Right renal pelvis (tissue), 4 donors: ENCODE results near the gene CEMIP. TPM values are rescaled to one million over a fixed set of nuclear protein-coding genes. Genes with fewer than 3 reads are reported as not detected.

Experiments
- DNase-seq, 4 donors: peaks; one replicate each; pipeline ENCODE4 v3.0.0-alpha.2; 2013; ENCODE audit warnings: low read depth in 4 of 4, low spot score in 3 of 4, missing footprints in 1 of 4
- polyA plus RNA-seq, 4 donors: library from polyadenylated mRNA; unstranded; fragments of 120-200 nt; gene quantifications; one replicate each; pipeline ENCODE4 v1.2.1, GENCODE V29; 2013; ENCODE audit not compliant: insufficient read length in 4 of 4

The CEMIP gene
- polyA plus RNA-seq, 4 donors: 1.6 to 4.0 (median 3.0) TPM

DNA sequence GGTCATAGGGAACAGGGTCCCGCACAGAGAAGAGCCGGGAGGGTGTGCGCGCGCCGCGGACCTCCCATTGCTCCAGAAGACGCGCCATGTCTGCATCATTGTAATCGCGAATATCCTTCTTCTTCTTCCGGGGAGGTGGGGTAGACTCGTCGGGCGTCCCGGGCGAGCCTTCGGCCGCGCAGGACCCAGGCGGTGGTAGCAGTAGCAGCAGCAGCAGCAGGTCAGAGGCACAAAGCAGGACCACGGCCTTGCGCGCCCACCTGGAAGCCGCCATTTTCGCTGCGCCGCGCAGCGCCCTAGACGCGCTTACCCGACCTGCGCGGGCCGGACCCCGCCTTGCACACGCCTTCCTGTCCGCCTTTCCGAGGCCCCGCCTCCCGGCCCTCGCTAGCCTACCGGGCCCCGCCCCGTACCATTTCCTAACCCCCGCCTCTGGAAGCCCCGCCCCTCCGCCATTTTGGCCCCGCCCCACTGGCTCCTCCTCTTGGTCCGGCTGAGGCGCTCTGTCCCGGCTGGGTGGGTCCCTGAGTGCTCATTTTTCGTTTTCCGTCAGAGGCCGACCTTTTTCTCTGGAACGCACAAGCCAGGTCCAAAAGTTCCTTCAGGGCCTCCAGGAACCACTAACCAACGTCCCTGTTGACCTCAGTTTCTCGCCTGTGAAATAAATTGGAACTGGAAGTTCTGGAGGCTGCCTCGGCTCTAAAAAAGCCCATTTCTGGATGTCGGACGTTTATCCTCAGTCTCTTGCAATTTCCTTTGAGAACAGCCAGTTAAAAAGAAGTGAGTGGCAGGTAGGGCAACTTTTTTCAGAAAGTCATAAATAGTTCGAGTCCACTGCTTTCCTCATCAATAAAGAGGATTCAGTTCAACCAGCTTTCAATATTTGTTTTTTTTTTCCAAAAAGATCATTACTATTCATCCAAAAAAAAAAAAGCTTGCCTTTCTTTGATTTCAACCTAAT lies 210.6 kb downstream of the CEMIP start, which contains the start of gene MESD:
Gene MESD, minus strand, starts transcription at position 302 of the 961 bp plus-strand sequence. Its CDS starts 28 bp downstream, at position 274.
- DNase-seq: peak; percentile 91 to 95 (median 92)

DNA sequence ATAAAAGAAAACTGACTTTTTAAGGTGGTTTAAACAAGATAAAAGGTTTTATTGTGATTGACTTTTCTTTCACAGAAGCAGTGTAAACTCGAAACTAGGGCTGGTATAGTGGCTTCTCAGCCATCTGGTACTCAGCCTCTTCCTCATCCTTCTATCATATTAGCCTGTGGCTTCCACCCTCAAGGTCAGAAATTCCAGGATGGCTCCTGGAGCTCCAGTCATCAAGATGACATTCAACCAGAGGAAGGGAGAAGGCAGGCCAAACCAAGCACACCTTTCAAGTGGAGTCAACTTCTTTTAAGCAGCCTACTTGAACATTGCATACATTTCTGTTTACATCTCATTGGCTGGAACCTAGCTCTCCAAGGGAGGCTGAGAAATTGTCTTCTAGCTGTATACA lies 211.8 kb downstream of the CEMIP start:
- no peak for DNase-seq

DNA sequence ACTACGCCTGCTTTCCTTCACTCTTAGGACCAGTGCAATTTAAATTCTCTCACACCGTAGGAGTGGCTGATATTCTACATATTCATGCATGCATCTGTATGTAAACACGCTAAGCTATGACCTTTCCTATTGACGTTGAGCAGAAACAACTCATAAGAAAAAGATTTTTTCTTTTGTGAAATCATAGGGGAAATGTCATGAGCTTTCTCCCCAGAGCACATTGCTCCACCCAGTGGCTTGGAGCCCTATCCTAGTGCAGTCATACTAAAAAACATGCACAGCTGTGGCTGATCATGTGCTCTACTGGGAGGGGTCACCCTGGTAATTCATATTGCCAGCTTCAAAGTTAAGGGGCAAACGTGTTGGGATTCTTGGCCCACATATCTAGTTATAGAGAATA lies 212.3 kb downstream of the CEMIP start:
- DNase-seq: no peak

DNA sequence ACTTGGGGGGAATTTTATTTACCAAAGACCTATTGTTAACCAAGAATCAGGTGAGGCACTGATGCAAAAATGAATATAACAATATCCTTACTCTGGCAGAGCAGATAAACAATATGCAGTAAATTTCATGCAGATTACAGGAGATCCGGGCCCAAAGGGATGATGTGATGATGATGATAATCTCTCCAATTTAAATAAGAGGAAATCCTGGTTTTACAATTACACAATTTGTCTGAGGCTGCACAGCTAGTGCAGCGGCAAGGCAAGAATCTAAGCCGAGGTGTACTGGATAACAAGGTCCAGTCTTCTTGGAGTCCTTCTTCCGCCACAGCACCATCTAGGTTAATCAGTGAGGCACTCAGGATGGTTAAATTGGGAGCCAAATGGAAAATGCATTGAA lies 212.8 kb downstream of the CEMIP start:
- no peak for DNase-seq

DNA sequence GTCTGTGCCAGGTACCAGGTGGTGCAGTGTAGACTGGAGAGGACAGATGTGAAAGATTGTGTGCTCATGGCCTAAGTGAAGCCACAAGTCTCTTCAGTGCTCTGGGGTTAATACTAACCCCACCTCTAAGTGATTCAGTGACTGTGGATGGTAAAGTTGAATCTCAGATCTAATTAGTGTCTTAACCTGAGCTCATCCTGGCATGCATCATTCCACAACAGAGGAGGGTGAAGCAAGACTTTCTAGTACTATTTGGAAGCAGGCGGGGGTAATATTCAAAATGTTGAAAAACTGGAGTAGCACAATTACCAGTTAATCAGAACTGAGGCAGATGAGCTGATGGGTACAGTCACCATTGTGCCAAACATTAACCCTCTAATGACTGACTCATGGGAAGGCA lies 213.3 kb downstream of the CEMIP start:
- DNase-seq: no peak

DNA sequence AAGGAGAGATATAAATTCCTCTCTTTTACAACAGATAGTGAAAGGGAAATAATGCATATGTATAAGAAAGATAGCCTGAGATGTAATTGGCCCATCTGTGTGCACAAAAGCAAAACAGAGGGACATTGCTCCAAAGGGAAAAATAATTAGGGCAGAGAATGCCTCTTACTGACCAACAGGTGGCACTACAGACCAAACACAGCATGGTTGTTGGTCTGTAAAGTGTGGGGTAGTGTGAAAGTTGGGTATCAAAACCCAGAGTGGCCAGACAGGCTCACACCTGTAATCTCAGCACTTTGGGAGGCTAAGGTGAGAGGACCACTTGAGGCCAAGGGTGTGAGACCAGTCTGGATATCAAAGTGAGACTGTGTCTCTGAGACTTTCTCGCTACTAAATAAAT lies 217.1 kb downstream of the CEMIP start:
- no peak for DNase-seq

DNA sequence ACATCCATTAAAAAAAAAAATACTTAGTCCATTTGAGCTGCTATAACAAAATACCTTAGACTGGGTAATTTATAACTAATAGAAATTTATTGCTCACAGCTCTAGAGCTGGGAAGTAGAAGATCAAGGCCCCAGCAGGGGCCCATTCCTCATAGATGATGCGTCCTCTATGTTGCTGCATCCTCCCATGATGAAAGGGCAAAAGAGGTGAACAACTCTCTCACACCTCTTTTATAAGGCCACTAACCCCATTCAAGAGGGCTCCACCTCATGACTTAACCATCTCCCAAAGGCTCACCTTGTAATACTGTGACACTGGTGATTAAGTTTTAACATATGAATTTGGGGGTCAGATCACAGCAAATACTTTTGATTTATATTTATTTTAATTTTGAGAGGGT lies 218.5 kb downstream of the CEMIP start:
- no peak for DNase-seq

DNA sequence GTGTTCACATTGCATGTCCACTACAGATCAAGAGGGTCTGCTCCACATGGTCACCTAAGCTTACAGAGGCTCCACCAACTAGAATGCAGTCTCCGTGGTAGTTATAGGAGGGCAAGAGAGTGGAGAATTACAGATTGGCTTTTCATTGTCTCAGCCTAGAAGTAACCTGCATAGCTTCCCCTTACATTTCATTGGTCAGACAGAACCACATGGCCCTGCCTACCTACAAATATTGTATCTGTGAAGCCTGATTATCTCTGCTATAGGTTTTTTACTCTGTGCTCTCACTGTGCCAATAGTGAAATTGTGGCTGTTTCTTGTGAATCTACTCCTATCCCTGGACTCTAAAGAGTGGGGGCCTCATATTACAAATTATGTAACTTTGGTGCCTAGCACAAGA lies 219.1 kb downstream of the CEMIP start:
- no peak for DNase-seq

DNA sequence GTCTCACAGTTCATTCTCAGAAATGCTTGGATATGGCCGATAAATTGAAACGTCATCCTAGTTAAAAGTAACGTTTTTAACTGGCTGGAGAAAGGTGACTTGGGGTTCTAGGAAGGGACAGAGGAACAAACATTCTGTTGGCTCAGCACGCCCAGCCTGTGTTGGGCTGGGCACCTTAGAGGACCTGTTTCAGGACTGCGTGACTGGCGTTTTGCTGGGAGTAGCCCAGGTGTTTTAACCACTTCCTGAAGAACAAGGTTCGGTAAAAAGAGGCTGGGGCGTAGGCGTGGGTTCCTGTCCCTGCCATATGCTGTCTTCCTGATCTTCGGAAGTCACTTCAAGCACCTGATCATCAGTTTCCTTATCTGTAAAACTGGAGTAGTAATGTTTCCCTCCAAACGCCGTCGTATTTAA lies 220.5 kb downstream of the CEMIP start:
- no peak for DNase-seq

DNA sequence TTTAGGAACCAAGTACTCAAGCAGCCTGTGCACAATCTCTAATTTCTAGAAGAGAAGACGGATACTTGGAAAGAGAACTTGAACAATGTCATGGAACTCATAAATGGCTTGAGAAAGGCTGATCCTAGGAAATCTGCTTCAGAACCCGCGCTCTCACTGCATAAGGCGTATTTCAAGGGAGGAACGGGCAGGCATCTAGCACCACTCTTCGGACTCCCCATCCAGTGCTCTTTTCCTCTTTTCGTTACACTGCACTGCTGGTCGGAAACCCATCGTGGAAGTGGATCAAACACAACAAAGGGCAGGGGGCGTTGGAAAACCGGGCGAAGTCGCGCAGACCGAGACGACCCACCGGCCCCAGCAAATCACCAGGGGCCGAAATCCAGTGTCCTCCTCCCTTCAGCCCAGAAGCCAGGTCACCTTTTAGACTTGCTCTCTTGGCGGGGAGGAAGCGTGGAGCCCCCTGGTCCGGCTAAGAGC lies 221.0 kb downstream of the CEMIP start:
- DNase-seq: no peak

DNA sequence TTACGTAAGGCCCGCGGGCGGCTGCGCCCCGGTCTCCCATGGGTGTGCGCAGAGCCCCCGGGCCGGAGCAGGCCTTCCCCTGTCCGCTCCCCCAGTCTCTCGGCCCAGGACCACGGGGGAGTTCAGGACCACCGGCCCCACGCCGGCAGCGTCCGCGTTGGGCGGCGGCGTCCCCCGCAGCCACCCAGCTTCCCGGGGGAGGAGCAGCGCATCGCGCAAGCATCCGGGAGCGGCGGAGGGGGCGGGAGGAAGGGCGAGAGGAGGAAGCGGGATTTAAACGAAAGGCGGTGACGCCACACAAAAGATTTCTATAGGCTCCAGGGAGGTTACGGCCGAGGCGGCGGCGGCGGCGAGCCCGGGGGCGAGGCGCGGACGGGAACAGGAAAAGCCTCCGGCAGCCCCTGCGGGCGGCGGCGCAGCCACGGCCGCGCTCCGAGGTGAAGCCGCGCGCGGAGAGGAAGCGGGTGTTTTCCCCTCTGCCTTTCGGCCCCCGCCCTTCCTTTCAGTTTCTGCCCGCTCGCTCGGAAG lies 221.5 kb downstream of the CEMIP start, which contains the start of gene TLNRD1:
Gene TLNRD1, plus strand, starts transcription at position 300 of the 528 bp plus-strand sequence. CDS start 1,349 bp downstream, outside the sequence.
- DNase-seq: peak; percentile 74 to 82 (median 79)

Other genes starting within 250 kb of the CEMIP start
- 10 to 100 TPM; 33.9 to 43.3 (median 36.9) TPM for gene ABHD17C, start 84.1 kb upstream of the CEMIP start, polyA plus RNA-seq
- gene MESD, start 210.4 kb downstream of the CEMIP start, polyA plus RNA-seq: 10 to 100 TPM; 42.2 to 44.0 (median 43.5) TPM
- 10 to 100 TPM in 1 of 4 donors, 1 to 10 TPM in 3; 8.1 to 11.7 (median 8.6) TPM for gene TLNRD1, start 221.6 kb downstream of the CEMIP start, polyA plus RNA-seq